Measurements from ENCODE around the gene RNF7. TPM values are rescaled to one million over a fixed set of nuclear protein-coding genes. Genes with fewer than 3 reads are reported as not detected.
A peak's percentile ranks its signal among the peaks of the same experiment; 100 is the strongest.

Gene RNF7
- total and polyA plus RNA-seq, 2 of the 4 experiments (the other 2 are of a cell fraction) = 98.7 to 149 TPM

- H4K8ac ChIP-seq (ENCODE audit: low read depth in 2 of 2, low read length in 2 of 2) = no peak overlapping the region
- no peak overlapping the region for H3K18ac ChIP-seq (ENCODE audit: low read depth, low read length)
- no peaks in the 10 kb centered on the region for H3K9me3 ChIP-seq (ENCODE audit: control insufficient read depth, insufficient read depth, low read length)
- no peak overlapping the region for H3K9ac ChIP-seq (ENCODE audit: low read depth, low read length)
- no peak overlapping the region for H3K27ac ChIP-seq (ENCODE audit: insufficient read depth, low read length)
- H3K4me2 ChIP-seq (ENCODE audit: low read depth, low read length) = no peak overlapping the region
- H2AK5ac ChIP-seq (ENCODE audit: low read depth, low read length) = no peak overlapping the region
- ChIA-PET CTCF (interaction anchor here (0.6 kb wide), 1 partner anchor 191 kb away, joined by 3 read pairs; no protein-coding TSS in a partner anchor), POLR2A (ENCODE audit: unreplicated experiment) (no interaction called here)
- no TSS peak for BruUV-seq (replicated peaks)
- H4K5ac ChIP-seq (ENCODE audit: low read depth, low read length) = no peak overlapping the region
- H4K20me1 ChIP-seq (ENCODE audit: insufficient read depth, low read length) = no peaks in the 10 kb centered on the region
- no peaks in the 10 kb centered on the region for H3K79me1 ChIP-seq (ENCODE audit: low read depth in 1 of 2, low read length in 2 of 2)
- H3K56ac ChIP-seq (ENCODE audit: extremely low read depth, insufficient read depth, low read length) = no peak overlapping the region
- ATAC-seq (ENCODE audit: low read depth) (no peak), DNase-seq (no peak)
- dilution Hi-C loops (cut with HindIII; ENCODE audit: low sequenced_read_pairs, unreplicated experiment) (no loop called here), intact Hi-C loops (cut with micrococcal nuclease) (no loop called here), in situ Hi-C loops (cut with MboI; ENCODE audit: low sequenced_read_pairs) (no loop called here)
- H3K27me3 ChIP-seq (ENCODE audit: control insufficient read depth, insufficient read depth, low read length) = peaks cover 4% of the 10 kb centered on the region
- H2BK120ac ChIP-seq (ENCODE audit: low read depth, low read length) = no peak overlapping the region
- H3K4me1 ChIP-seq (ENCODE audit: control insufficient read depth, insufficient read depth, low read length) = no peaks in the 10 kb centered on the region
- H2BK20ac ChIP-seq (ENCODE audit: low read depth, low read length) = no peak overlapping the region
- H3K23ac ChIP-seq (ENCODE audit: low read depth, low read length) = no peak overlapping the region
- no peak overlapping the region for H3K4me3 ChIP-seq (ENCODE audit: insufficient read depth, low read depth, low read length)
- no peak overlapping the region for H3K4ac ChIP-seq (ENCODE audit: low read depth, low read length)
- no peak overlapping the region for H4K91ac ChIP-seq (ENCODE audit: insufficient read depth, low read depth, low read length)
- no peak overlapping the region for H2AFZ ChIP-seq (replicated peaks; ENCODE audit: low read length, poor library complexity)
- TF ChIP-seq MAFK (IDR thresholded peaks at IDR 0.05; ENCODE audit: low read depth, low read length) (no peak), SMC3 (IDR thresholded peaks at IDR 0.05; ENCODE audit: low read depth, low read length) (no peak), USF2 (IDR thresholded peaks at IDR 0.05; ENCODE audit: low read depth, low read length) (peak; percentile 45; the same call in 1 of the 2 replicates), MXI1 (IDR thresholded peaks at IDR 0.05; ENCODE audit: borderline replicate concordance, low read depth, low read length) (no peak), RAD21 (IDR thresholded peaks at IDR 0.05; ENCODE audit: low read length) (no peak), CTCF (conservative IDR thresholded peaks at IDR 0.05; ENCODE audit: low read depth, low read length) (no peak)
- H3K36me3 ChIP-seq (ENCODE audit: control insufficient read depth, insufficient read depth, low read length) = no peaks in the 10 kb centered on the region
- no peak overlapping the region for H2BK5ac ChIP-seq (ENCODE audit: low read depth, low read length, poor library complexity, severe bottlenecking)
- H3K9me1 ChIP-seq (ENCODE audit: insufficient read depth, low read length) = no peaks in the 10 kb centered on the region
- no peak overlapping the region for H3K14ac ChIP-seq (replicated peaks; ENCODE audit: low read depth, low read length)
- H2AK9ac ChIP-seq (replicated peaks; ENCODE audit: low read depth, low read length, poor library complexity) = no peak overlapping the region
- no peak overlapping the region for H2BK15ac ChIP-seq (ENCODE audit: low read depth, low read length)
- WGBS, 2 experiments (ENCODE audit: extremely low coverage in 2 of 2, insufficient read length in 1 of 2) = no CpG with 5 or more reads among the region's 7 CpGs
Observed at GRCh38 chr3:141789281-141789680, 51.2 kb downstream of the RNF7 start.

All from IMR-90 (cell line).